ENCODE data around the gene CDH12. TPM values are rescaled to one million over a fixed set of nuclear protein-coding genes. Genes with fewer than 3 reads are reported as not detected.

CDH12 gene
- total and polyA plus RNA-seq, 2 donors (not counting 3 experiments of a cell fraction or from before 2014, with no cell fraction given) = 0.03 TPM; not detected in 1

GRCh38 chr5:21802869-21803490, 1050.2 kb downstream of the CDH12 start:
- H3K27me3 ChIP-seq (ENCODE audit: control insufficient read depth in 2 of 2, insufficient read depth in 2 of 2, low read length in 2 of 2) = no peaks in the 10 kb centered on the region
- CTCF ChIA-PET = interaction anchor here (0.6 to 2.9 kb wide), 8 partner anchors 9 to 1884 kb away, joined by 3 to 26 read pairs (median 3); no protein-coding TSS in a partner anchor

More at GRCh38 chr5:21802869-21803490, 1050.2 kb downstream of the CDH12 start:
- Histone ChIP-seq H3K4me1 (ENCODE audit: control insufficient read depth, extremely low read depth, insufficient read depth, low read length) (no peaks in the 10 kb centered on the region), H3K27ac (ENCODE audit: insufficient read depth, low read depth, low read length) (no peak overlapping the region), H3K4me2 (ENCODE audit: insufficient read depth, low read length) (no peak overlapping the region), H3K9me1 (replicated peaks; ENCODE audit: control insufficient read depth, extremely low read depth, insufficient read depth, low read length) (no peaks in the 10 kb centered on the region), H4K20me1 (replicated peaks; ENCODE audit: control insufficient read depth, extremely low read depth, insufficient read depth, low read length) (no peaks in the 10 kb centered on the region), H3K79me2 (ENCODE audit: control insufficient read depth, insufficient read depth, low read length) (no peaks in the 10 kb centered on the region), H2AFZ (ENCODE audit: low read depth, low read length) (no peak overlapping the region), H3K9ac (replicated peaks; ENCODE audit: extremely low read depth, insufficient read depth, low read length) (no peak overlapping the region), H3K36me3 (ENCODE audit: control insufficient read depth in 2 of 2, extremely low read depth in 1 of 2, insufficient read depth in 2 of 2, low read length in 2 of 2) (no peaks in the 10 kb centered on the region), H3K9me3 (replicated peaks; ENCODE audit: control insufficient read depth, insufficient read depth, low read length) (no peaks in the 10 kb centered on the region), H3K4me3 (replicated peaks in 1 of 3; ENCODE audit: insufficient read depth in 1 of 3, low read depth in 1 of 3, low read length in 3 of 3) (no peak overlapping the region)
- TF ChIP-seq MAX (IDR thresholded peaks at IDR 0.05; ENCODE audit: insufficient read depth, insufficient read length) (no peak), POLR2A (IDR thresholded peaks at IDR 0.05; ENCODE audit: low read depth, low read length) (no peak), CTCF (IDR thresholded peaks at IDR 0.05; ENCODE audit: extremely low read depth in 1 of 2, insufficient read depth in 1 of 2, low read depth in 1 of 2, low read length in 2 of 2) (peak; percentile 20 to 34), GATA2 (IDR thresholded peaks at IDR 0.05; ENCODE audit: insufficient read depth, insufficient read length, low read depth, low read length) (no peak), JUN (IDR thresholded peaks at IDR 0.05; ENCODE audit: borderline replicate concordance, insufficient read depth, insufficient read length, low read depth) (no peak)
- POLR2A ChIA-PET = no interaction called here
- DNase-seq (ENCODE audit: low read depth, low spot score) (peak; percentile 33), FAIRE-seq (peak; percentile 56)
- BruUV-seq (replicated peaks) = no TSS peak
- intact Hi-C loops (cut with micrococcal nuclease) = loop anchor here (1.0 kb wide), 1 partner anchor 334 kb away; no protein-coding TSS in a partner anchor
- dilution Hi-C loops (cut with MboI; ENCODE audit: extremely low pct_ligation_motif_present, low sequenced_read_pairs) = no loop called here

Data from endothelial cell of umbilical vein (primary cell).